ENCODE data around the gene SLC39A13.
"Not testable (repeated sequence)": the region's sequence is repeated elsewhere in the genome, so short reads cannot be mapped to it uniquely, and the experiment has no call there.

The SLC39A13 gene

GRCh38 chr11:47447906-47448305, 39.5 kb downstream of the SLC39A13 start:
- no peak overlapping the region for H3K4me3 ChIP-seq (ENCODE audit: low read length)
- no peak for DNase-seq (ENCODE audit: low read depth)
- no peak for TF ChIP-seq CTCF (conservative IDR thresholded peaks at IDR 0.05; ENCODE audit: low read length)

GRCh38 chr11:47448566-47449427, 40.4 kb downstream of the SLC39A13 start, which contains the start of gene RAPSN:
Gene RAPSN, minus strand, starts transcription at chr11:47449136. Its CDS starts 172 bp downstream, at chr11:47448964.
- no peak for DNase-seq (ENCODE audit: low read depth)
- TF ChIP-seq CTCF (conservative IDR thresholded peaks at IDR 0.05; ENCODE audit: low read length), result no peak
- no peak within 1 kb of the TSS for H3K4me3 ChIP-seq (ENCODE audit: low read length)

GRCh38 chr11:47449541-47449940, 41.2 kb downstream of the SLC39A13 start:
- H3K4me3 ChIP-seq (ENCODE audit: low read length), result no peak overlapping the region
- TF ChIP-seq CTCF (conservative IDR thresholded peaks at IDR 0.05; ENCODE audit: low read length), result no peak
- no peak for DNase-seq (ENCODE audit: low read depth)

- DNase-seq (ENCODE audit: low read depth), result no peak
- TF ChIP-seq CTCF (conservative IDR thresholded peaks at IDR 0.05; ENCODE audit: low read length), result no peak
- no peak overlapping the region for H3K4me3 ChIP-seq (ENCODE audit: low read length)
These were observed 43.0 kb downstream of the SLC39A13 start for GRCh38 chr11:47451436-47451835.

GRCh38 chr11:47451990-47452389, 43.6 kb downstream of the SLC39A13 start:
- TF ChIP-seq CTCF (conservative IDR thresholded peaks at IDR 0.05; ENCODE audit: low read length), result no peak
- H3K4me3 ChIP-seq (ENCODE audit: low read length), result no peak overlapping the region
- DNase-seq (ENCODE audit: low read depth), result no peak

GRCh38 chr11:47453365-47453764, 45.0 kb downstream of the SLC39A13 start:
- TF ChIP-seq CTCF (conservative IDR thresholded peaks at IDR 0.05; ENCODE audit: low read length), result no peak
- DNase-seq (ENCODE audit: low read depth), result no peak
- no peak overlapping the region for H3K4me3 ChIP-seq (ENCODE audit: low read length)

- not testable (repeated sequence) for H3K4me3 ChIP-seq (ENCODE audit: low read length)
- peak; percentile 87 for DNase-seq (ENCODE audit: low read depth)
- peak; percentile 95 for TF ChIP-seq CTCF (conservative IDR thresholded peaks at IDR 0.05; ENCODE audit: low read length)
These were observed 45.9 kb downstream of the SLC39A13 start for GRCh38 chr11:47454258-47454671.
